Measurements from ENCODE around the gene STK16. TPM values are rescaled to one million over a fixed set of nuclear protein-coding genes. Genes with fewer than 3 reads are reported as not detected.
"Not testable (repeated sequence)": the region's sequence is repeated elsewhere in the genome, so short reads cannot be mapped to it uniquely, and the experiment has no call there.

STK16 gene
- total RNA-seq: 10 to 100 TPM; 18.7 to 44.8 (median 28.2) TPM

- peak within 1 kb of the TSS; percentile 94 to 97 (median 94) for H3K27ac ChIP-seq
- no peaks in the 10 kb centered on the region for H3K27me3 ChIP-seq
- H3K36me3 ChIP-seq: no peaks in the 10 kb centered on the region
- H3K4me3 ChIP-seq: peak within 1 kb of the TSS; percentile 65 to 95 (median 83)
- H3K4me1 ChIP-seq: peaks cover 32 to 53% (median 49%) of the 10 kb centered on the region in 4 donors
- in situ Hi-C loops (cut with MboI; ENCODE audit: low pct_ligation_motif_present in 1 of 4, low pct_unique_long_range_greater_than_20kb in 1 of 4, low sequenced_read_pairs in 3 of 4) (no loop called here), intact Hi-C loops (cut with DNase I; ENCODE audit: low total_unique reads) (loop anchor here (10.0 kb wide), 1 partner anchor 1611 kb away; no protein-coding TSS in a partner anchor)
- DNase-seq: peak; percentile 96
- TF ChIP-seq POLR2A (IDR thresholded peaks at IDR 0.05): peak; percentile 91
- TF ChIP-seq CTCF (IDR thresholded peaks at IDR 0.05): no peak
- peak; percentile 52 for TF ChIP-seq EP300 (IDR thresholded peaks at IDR 0.05; ENCODE audit: low read depth)
- TF ChIP-seq POLR2AphosphoS5 (IDR thresholded peaks at IDR 0.05): peak; percentile 95 to 98 (median 95)
- no peaks in the 10 kb centered on the region for H3K9me3 ChIP-seq
- 1% methylated on average over 46 of the region's 46 CpGs; no CpG with 5 or more reads in 1 of the 2 donors for WGBS, 2 donors (ENCODE audit: low coverage in 1 of 2)
Measured at GRCh38 chr2:219245148-219245898, at the start of gene STK16, which contains the start of gene GLB1L. Gene STK16, plus strand, starts transcription at chr2:219245479. Its CDS starts 521 bp downstream, at chr2:219246000. Gene GLB1L, minus strand, starts transcription at chr2:219245444. Its CDS starts 1,871 bp downstream, at chr2:219243573.

- Histone ChIP-seq H3K4me1 (no peaks in the 10 kb centered on the region), H3K4me3 (no peak overlapping the region), H3K9me3 (no peaks in the 10 kb centered on the region), H3K36me3 (no peaks in the 10 kb centered on the region), H3K27me3 (peaks cover 10% of the 10 kb centered on the region), H3K27ac (no peak overlapping the region)
- in situ Hi-C loops (cut with MboI; ENCODE audit: low pct_ligation_motif_present in 1 of 4, low pct_unique_long_range_greater_than_20kb in 1 of 4, low sequenced_read_pairs in 3 of 4) (no loop called here), intact Hi-C loops (cut with DNase I; ENCODE audit: low total_unique reads) (no loop called here)
- no peak for DNase-seq
- 100% methylated on average over 1 of the region's 1 CpG; no CpG with 5 or more reads in 1 of the 2 donors for WGBS, 2 donors (ENCODE audit: low coverage in 1 of 2)
- TF ChIP-seq POLR2A (IDR thresholded peaks at IDR 0.05) (no peak), CTCF (IDR thresholded peaks at IDR 0.05) (no peak), POLR2AphosphoS5 (IDR thresholded peaks at IDR 0.05) (no peak), EP300 (IDR thresholded peaks at IDR 0.05; ENCODE audit: low read depth) (no peak)
Measured at GRCh38 chr2:219197388-219197787, 47.9 kb upstream of the STK16 start.

GRCh38 chr2:219198974-219199373 is 46.3 kb upstream of the STK16 start:
- Histone ChIP-seq H3K4me3 (no peak overlapping the region), H3K36me3 (no peaks in the 10 kb centered on the region), H3K4me1 (no peaks in the 10 kb centered on the region), H3K27ac (no peak overlapping the region), H3K27me3 (peaks cover 10% of the 10 kb centered on the region), H3K9me3 (no peaks in the 10 kb centered on the region)
- TF ChIP-seq EP300 (IDR thresholded peaks at IDR 0.05; ENCODE audit: low read depth) (no peak), POLR2AphosphoS5 (IDR thresholded peaks at IDR 0.05) (no peak), POLR2A (IDR thresholded peaks at IDR 0.05) (no peak), CTCF (IDR thresholded peaks at IDR 0.05) (no peak)
- in situ Hi-C loops (cut with MboI; ENCODE audit: low pct_ligation_motif_present in 1 of 4, low pct_unique_long_range_greater_than_20kb in 1 of 4, low sequenced_read_pairs in 3 of 4) (no loop called here), intact Hi-C loops (cut with DNase I; ENCODE audit: low total_unique reads) (no loop called here)
- WGBS, 2 donors (ENCODE audit: low coverage in 1 of 2): 79% methylated on average over 5 of the region's 5 CpGs; no CpG with 5 or more reads in 1 of the 2 donors
- no peak for DNase-seq

- Histone ChIP-seq H3K27ac (no peak overlapping the region), H3K9me3 (no peaks in the 10 kb centered on the region), H3K4me3 (no peak overlapping the region), H3K36me3 (no peaks in the 10 kb centered on the region), H3K27me3 (peaks cover 10% of the 10 kb centered on the region), H3K4me1 (no peaks in the 10 kb centered on the region)
- intact Hi-C loops (cut with DNase I; ENCODE audit: low total_unique reads): no loop called here
- in situ Hi-C loops (cut with MboI; ENCODE audit: low pct_ligation_motif_present in 1 of 4, low pct_unique_long_range_greater_than_20kb in 1 of 4, low sequenced_read_pairs in 3 of 4): no loop called here
- TF ChIP-seq CTCF (IDR thresholded peaks at IDR 0.05) (no peak), POLR2A (IDR thresholded peaks at IDR 0.05) (no peak), EP300 (IDR thresholded peaks at IDR 0.05; ENCODE audit: low read depth) (no peak), POLR2AphosphoS5 (IDR thresholded peaks at IDR 0.05) (no peak)
- WGBS, 2 donors (ENCODE audit: low coverage in 1 of 2): 80 to 87% methylated on average over 8 to 12 of the region's 12 CpGs
- no peak for DNase-seq
Measured at GRCh38 chr2:219199470-219200211, 45.6 kb upstream of the STK16 start.

- intact Hi-C loops (cut with DNase I; ENCODE audit: low total_unique reads); DNase-seq; H3K9me3 ChIP-seq; in situ Hi-C loops (cut with MboI; ENCODE audit: low pct_ligation_motif_present in 1 of 4, low pct_unique_long_range_greater_than_20kb in 1 of 4, low sequenced_read_pairs in 3 of 4); H3K4me3 ChIP-seq; H3K27me3 ChIP-seq; H3K27ac ChIP-seq; H3K4me1 ChIP-seq; H3K36me3 ChIP-seq: not testable (repeated sequence)
- 69 to 70% methylated on average over 2 to 26 of the region's 26 CpGs for WGBS, 2 donors (ENCODE audit: low coverage in 1 of 2)
Measured at GRCh38 chr2:219200502-219201326, 44.6 kb upstream of the STK16 start.

Data from transverse colon (tissue), 4 donors.